Activated B cell treated with CpG ODN at 0.5 μM for 24 hours (primary cell): ENCODE data around the gene RAB23. TPM values are rescaled to one million over a fixed set of nuclear protein-coding genes. Genes with fewer than 3 reads are reported as not detected.

Source experiments
- ATAC-seq: fragments of 200-7000 bp; cut with Tn5 transposase; one replicate; pipeline ENCODE4 v1.10.0; 2021; ENCODE audit warnings: low read depth, mild to moderate bottlenecking, moderate library complexity
- CTCF ChIA-PET: fragments of 350-600 bp; sonication (Branson Sonifier 250); formaldehyde crosslinking; loops from one replicate; lab custom pipeline; 2021; ENCODE audit warnings: antibody characterized with exemption; lab: Charles Lee
- POLR2A ChIA-PET: fragments of 350-600 bp; sonication (Branson Sonifier 250); formaldehyde crosslinking; loops from one replicate; lab custom pipeline; 2021; ENCODE audit warnings: antibody characterized with exemption; lab: Charles Lee
- DNase-seq: peaks from one replicate; pipeline ENCODE4 v3.0.0; 2022
- H3K27ac Mint-ChIP-seq: one replicate; pipeline ENCODE4 v1.8.0; 2020; ENCODE audit warnings: mixed read lengths
- H3K27me3 Mint-ChIP-seq: one replicate; pipeline ENCODE4 v1.8.0; 2021; ENCODE audit warnings: mixed read lengths
- H3K36me3 Mint-ChIP-seq: one replicate; pipeline ENCODE4 v1.8.0; 2021; ENCODE audit warnings: low read depth, mixed read lengths
- H3K4me1 Mint-ChIP-seq: one replicate; pipeline ENCODE4 v1.8.0; 2021; ENCODE audit warnings: mixed read lengths
- H3K4me3 Mint-ChIP-seq: one replicate; pipeline ENCODE4 v1.8.0; 2020; ENCODE audit warnings: mild to moderate bottlenecking, mixed read lengths
- H3K9me3 Mint-ChIP-seq: one replicate; pipeline ENCODE4 v1.8.0; 2020; ENCODE audit warnings: mixed read lengths
- CTCF ChIP-seq: fragments of 200-600 bp; IDR thresholded peaks from one replicate; pipeline ENCODE4 v1.8.0; 2022; ENCODE audit warnings: antibody characterized with exemption, mild to moderate bottlenecking
- intact Hi-C: fragments of 100-400 bp; cut with micrococcal nuclease; formaldehyde crosslinking; loops from one replicate; pipeline ENCODE4 v1.15.1; 2024
- total RNA-seq: library from RNA; stranded (reverse); gene quantifications from 2 replicates; pipeline ENCODE4 v1.2.3, GENCODE V29; 2022

RAB23 gene
- total RNA-seq, 1 donor from 2014 or later, result 0.49 TPM

DNA sequence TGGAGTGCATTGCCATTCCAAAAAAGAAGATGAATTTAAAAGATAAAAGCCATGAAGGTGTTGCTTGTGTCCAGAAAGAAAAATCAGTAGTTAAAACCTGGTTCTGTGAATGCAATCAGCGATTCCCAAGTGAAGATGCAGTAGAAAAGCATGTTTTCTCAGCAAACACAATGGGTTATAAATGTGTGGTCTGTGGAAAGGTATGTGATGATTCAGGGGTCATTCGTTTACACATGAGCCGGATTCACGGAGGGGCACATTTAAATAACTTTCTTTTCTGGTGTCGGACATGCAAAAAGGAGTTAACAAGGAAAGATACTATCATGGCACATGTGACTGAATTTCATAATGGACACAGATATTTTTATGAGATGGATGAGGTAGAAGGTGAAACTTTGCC is 74.7 kb downstream of the RAB23 start:
- no peak for DNase-seq
- intact Hi-C loops, result no loop called here
- Mint-ChIP-seq H3K27me3 (no peaks in the 10 kb centered on the region), H3K4me1 (no peaks in the 10 kb centered on the region), H3K36me3 (peaks cover 69% of the 10 kb centered on the region), H3K27ac (no peak overlapping the region), H3K9me3 (peaks cover 1% of the 10 kb centered on the region), H3K4me3 (no peak overlapping the region)
- TF ChIP-seq CTCF, result no peak
- CTCF ChIA-PET, result no interaction called here
- POLR2A ChIA-PET, result no interaction called here
- ATAC-seq, result no peak

- POLR2A ChIA-PET, result interaction anchor here (0.8 kb wide), 1 partner anchor 29 kb away, joined by 5 read pairs; no protein-coding TSS in a partner anchor
- Mint-ChIP-seq H3K27me3 (no peaks in the 10 kb centered on the region), H3K27ac (no peak overlapping the region), H3K36me3 (peaks cover 68% of the 10 kb centered on the region), H3K4me3 (no peak overlapping the region), H3K9me3 (peaks cover 5% of the 10 kb centered on the region), H3K4me1 (no peaks in the 10 kb centered on the region)
- CTCF ChIA-PET, result no interaction called here
- DNase-seq (no peak), ATAC-seq (no peak)
- no peak for TF ChIP-seq CTCF
- intact Hi-C loops, result no loop called here
Measured at GRCh38 chr6:57143690-57144089, 78.4 kb downstream of the RAB23 start.

GRCh38 chr6:57142178-57142525 is 80.0 kb downstream of the RAB23 start:
- Mint-ChIP-seq H3K9me3 (peaks cover 5% of the 10 kb centered on the region), H3K27me3 (no peaks in the 10 kb centered on the region), H3K36me3 (peaks cover 60% of the 10 kb centered on the region), H3K4me3 (no peak overlapping the region), H3K27ac (no peak overlapping the region), H3K4me1 (no peaks in the 10 kb centered on the region)
- POLR2A ChIA-PET, result no interaction called here
- intact Hi-C loops, result no loop called here
- CTCF ChIA-PET, result no interaction called here
- no peak for TF ChIP-seq CTCF
- ATAC-seq (no peak), DNase-seq (no peak)

DNA sequence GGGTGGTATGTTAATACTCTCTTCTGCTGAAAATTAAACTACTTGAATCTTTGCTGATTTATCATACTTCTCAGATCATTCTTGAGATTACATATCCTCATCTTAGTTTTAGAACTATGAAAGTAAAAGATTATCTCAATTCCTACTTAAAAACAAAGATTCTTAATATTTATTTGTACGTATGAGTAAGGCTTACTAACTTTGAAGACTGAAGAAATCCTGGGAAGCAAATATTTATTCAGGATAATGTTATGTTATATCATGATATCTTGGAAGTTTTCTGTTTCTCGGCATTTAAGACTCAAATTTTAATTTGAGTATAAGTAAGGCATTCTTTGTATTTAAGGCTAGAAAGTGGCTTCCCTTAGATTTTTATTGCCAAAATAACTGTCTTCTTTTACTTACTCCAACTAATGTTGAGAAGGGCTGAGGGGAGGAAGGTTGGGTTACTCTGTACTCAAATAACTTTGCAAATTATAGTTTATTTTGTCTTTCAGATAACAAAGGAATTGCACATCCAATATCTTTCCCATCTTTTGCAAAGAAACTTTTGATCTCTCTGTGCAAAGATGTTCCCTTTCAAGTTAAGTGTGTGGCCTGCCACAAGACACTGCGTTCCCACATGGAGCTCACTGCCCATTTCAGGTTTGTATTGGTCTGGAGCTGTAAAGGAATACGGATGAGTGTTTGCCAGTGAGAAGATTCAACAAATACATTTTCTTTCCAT is 80.5 kb downstream of the RAB23 start:
- no peaks in the 10 kb centered on the region for H3K4me1 Mint-ChIP-seq
- H3K27ac Mint-ChIP-seq, result no peak overlapping the region
- intact Hi-C loops, result no loop called here
- no peak for ATAC-seq
- H3K4me3 Mint-ChIP-seq, result no peak overlapping the region
- peaks cover 5% of the 10 kb centered on the region for H3K9me3 Mint-ChIP-seq
- H3K36me3 Mint-ChIP-seq, result peaks cover 62% of the 10 kb centered on the region
- TF ChIP-seq CTCF, result no peak
- CTCF ChIA-PET, result no interaction called here
- POLR2A ChIA-PET, result no interaction called here
- H3K27me3 Mint-ChIP-seq, result no peaks in the 10 kb centered on the region
- DNase-seq, result no peak

GRCh38 chr6:57138026-57138425 is 84.1 kb downstream of the RAB23 start:
- no peaks in the 10 kb centered on the region for H3K4me1 Mint-ChIP-seq
- ATAC-seq (no peak), DNase-seq (no peak)
- H3K27me3 Mint-ChIP-seq, result no peaks in the 10 kb centered on the region
- H3K27ac Mint-ChIP-seq, result no peak overlapping the region
- POLR2A ChIA-PET, result no interaction called here
- intact Hi-C loops, result no loop called here
- CTCF ChIA-PET, result no interaction called here
- peaks cover 5% of the 10 kb centered on the region for H3K9me3 Mint-ChIP-seq
- peaks cover 61% of the 10 kb centered on the region for H3K36me3 Mint-ChIP-seq
- TF ChIP-seq CTCF, result no peak
- H3K4me3 Mint-ChIP-seq, result no peak overlapping the region
